HG03064 (cell line): ENCODE measurements around the gene RAB3IP.
"Not testable (repeated sequence)": the region's sequence is repeated elsewhere in the genome, so short reads cannot be mapped to it uniquely, and the experiment has no call there.

ENCODE experiments used
- ATAC-seq: cut with Tn5 transposase; IDR thresholded peaks from one replicate; pipeline ENCODE4 v1.9.1; 2021; ENCODE audit warnings: low read depth; ENCODE audit not compliant: unreplicated experiment

Gene RAB3IP

DNA sequence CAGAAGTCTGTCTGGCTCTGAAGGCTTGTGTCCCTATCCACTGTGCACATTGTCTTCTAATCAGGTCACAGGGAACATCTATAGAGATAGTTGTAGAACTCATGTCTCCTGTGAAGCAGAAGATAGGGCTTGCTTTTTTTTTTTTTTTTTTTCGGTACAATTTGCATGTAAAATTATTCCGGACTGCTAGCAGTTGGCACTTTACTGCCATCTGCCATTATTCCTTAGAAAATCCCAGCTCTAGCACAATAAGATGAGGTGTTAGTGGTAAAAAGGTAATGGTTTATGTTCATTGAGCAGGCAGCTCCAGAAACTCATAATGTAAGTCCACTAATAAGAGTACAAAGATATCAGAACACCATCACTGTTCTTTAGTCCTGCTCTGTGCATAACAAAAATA, 95.0 kb downstream of the RAB3IP start:
- no peak for ATAC-seq

DNA sequence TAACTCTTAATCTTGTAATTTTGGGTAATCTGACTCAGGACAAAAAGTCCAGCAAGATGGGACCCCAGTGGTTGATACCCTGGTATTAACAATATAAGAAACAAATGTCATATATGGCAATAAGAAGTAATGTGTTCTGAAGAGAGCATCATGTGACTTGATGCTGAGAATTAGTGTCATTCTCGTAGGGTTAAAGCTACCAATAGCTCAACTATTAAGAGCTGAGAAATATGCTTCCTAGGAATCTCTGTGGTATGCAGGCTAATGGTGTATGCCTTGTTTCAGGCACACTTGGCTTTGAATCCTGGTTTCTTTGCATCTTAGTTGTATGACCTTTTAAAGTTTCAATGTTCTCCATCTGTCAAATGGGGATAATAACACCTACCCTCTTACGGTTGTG, 95.5 kb downstream of the RAB3IP start:
- no peak for ATAC-seq

DNA sequence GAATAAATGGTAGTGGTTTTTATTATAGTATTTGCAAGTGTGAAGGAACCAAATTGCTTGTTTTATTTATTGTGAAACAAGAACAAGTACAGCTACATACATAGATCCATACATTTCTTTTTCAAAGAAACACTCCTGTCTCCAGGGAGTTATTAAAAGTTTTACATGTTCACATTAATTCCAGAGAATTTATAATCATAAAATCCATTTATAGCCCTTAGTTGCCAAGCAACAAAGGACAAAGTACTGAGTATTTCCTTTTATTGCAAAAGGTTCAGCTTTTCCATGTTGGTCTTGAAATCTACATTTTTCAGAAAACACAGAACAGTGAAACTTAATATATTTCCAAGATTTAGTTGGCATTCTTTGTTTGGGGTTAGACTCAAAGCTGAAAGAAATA, 95.9 kb downstream of the RAB3IP start:
- ATAC-seq = no peak

DNA sequence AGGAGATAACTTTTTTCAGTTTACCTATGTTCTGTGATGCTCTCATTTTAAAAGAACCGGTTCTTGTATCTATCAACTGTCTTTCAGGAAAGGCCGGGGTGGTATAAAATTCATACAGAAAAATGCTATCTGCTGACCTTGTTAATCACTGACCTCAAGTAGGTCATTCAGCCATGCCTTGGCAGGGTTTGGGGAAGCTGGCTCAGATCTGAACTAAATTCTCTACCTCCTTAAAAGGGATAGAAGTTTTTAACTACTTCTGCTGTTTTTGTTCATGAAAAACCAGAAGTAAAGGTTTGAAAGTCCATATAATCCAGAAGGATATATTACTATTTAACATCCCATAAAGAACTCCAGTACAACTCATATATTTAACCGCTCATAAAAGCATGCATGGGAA, 96.4 kb downstream of the RAB3IP start:
- no peak for ATAC-seq

DNA sequence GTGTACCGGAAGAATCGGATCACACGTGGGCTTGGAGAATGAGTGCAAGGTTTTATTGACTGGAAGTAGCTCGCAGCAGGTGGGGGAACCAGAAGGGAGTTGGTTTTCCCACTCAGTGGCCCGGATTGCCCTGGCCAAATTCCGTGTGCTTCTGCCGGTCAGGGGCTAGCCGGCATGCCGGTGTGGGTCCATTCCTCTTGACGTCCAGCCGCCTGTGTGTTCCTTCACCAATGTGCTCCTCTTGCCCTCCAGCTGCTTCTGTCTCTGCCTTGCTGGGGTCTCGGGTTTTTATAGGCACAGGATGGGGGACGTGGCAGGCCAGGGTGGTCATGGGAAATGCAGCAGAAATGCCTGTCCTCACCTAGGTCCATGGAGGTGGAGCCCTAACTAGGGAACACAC, 97.4 kb downstream of the RAB3IP start:
- ATAC-seq = no peak

DNA sequence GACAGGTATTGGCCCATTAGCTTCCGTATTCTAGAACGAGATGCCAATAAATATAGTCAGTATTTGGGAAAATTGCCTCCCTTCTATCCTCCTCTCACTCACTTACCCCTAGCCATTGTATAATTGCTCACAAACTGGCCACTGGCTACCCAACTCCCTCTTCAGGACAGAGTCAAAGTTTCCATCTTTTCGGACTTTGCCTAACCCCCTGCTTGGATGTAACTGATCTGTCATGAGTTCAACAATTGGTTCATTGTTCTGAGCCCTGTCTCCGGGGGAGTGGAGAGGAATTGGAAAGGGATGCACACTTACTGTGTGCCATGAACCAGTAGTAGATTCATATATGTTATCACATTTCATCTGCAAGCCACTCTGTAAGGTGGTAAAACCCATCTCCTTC, 98.5 kb downstream of the RAB3IP start:
- no peak for ATAC-seq

DNA sequence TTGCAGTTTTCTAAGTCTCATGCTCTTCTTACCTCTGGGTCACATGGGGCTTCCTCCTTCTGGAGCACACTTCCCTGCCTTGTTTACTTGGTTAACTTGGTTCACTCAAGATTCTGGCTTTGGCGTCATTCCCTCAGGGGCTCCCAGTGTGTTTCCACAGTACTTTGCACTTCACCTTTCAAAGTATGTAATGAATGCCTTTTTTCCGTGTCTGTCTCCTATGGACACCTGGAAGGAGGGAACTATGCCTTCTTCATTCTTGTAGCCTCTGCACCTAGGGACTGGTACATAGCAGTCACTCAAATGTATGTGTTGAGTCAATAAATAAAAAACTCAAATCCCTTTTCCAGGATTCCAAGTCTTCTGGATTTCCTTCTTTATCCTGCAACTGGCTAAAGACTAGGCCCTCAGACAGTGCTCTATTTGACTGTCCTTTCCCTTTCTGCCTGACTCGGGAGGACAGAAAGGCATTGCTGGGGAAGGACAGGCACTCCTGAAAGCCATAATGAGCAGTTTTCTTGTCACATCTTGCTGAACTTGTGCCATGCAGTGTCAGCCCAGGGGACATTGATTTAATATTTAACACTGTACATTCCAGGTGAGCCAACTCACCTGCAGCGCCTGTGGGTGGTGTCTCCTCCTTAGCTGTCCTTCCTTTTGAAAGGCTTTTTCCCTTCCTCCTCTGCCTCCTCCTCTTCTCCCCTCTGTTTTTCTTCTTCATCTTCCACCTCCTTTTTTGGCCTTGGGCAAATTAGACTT, 99.2 kb downstream of the RAB3IP start:
- no peak for ATAC-seq

DNA sequence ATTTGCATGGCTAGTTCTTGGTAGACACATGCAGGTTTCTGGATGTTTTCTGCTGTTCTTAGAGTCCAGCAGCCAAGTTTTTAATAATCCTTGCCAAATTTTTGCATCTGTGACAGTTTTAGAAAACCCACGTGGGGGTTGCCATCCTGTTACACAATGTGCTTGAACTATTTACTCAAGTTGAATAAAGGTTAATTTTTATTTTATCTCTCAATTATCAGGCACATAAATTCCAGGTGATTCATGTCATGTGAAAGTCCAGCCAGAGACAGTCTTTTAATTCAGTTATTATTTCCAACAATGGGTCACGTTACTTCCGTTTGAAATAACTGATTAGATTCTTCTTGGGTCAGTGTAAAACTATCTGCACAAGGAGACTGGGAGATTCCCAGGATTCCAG, 102.1 kb downstream of the RAB3IP start:
- no peak for ATAC-seq

DNA sequence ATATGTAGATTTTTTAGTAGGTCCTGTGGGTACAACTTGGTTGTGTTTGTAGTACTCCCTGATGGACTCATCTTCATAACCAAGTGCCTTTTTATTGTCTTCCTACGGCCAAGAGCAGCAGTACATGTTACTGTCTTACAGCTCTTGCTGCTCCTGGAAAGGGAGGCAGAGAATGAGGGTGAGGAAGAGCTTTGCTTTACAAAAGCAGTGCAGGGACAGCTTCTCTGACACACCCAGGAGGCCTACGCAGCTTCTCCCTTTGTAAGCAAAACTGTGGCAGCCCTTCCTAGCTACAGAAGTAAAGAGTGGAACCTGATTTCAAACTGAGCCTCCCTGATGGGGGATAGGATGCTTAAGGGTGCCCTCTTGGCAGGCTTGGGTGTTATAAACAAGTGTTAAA, 104.9 kb downstream of the RAB3IP start:
- ATAC-seq = no peak

DNA sequence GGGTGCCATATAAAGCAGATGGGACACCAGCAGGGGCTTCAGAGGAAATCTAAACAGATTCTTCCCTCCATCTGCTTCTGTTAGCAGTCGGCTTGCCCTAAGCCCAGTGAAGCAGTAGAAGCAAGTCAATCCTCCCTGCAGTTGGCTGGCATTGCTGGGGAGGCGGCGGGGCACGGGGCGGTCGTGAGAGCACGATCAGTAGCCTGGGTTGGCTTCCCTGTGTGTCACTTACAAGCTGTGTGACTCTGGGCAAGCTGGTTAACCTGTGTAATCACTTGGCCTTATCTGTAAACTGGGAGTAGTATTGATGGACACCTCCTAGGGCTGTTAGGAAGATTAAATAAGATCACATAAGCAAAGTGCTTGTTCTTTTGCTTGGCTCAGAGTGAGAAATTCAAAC, 105.8 kb downstream of the RAB3IP start:
- ATAC-seq = no peak

DNA sequence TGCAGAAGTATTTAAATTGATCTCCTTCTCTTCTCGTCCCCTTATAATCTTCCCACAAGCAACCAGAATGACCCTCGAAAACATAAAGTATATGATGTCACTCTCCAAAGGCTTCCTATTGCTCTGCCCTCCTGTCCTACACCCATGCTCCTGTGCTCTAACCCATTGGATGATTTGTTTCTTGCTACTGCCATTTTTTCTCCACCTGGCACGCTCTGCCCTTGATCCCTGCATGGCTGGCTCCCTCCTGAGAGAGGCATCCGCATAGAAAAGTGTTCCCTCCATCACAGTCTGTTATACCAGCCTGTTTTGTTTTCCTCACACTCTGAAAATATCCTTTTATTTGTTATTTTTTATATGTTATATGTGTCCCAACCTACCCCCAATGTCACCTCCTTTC, 106.2 kb downstream of the RAB3IP start:
- ATAC-seq = no peak

DNA sequence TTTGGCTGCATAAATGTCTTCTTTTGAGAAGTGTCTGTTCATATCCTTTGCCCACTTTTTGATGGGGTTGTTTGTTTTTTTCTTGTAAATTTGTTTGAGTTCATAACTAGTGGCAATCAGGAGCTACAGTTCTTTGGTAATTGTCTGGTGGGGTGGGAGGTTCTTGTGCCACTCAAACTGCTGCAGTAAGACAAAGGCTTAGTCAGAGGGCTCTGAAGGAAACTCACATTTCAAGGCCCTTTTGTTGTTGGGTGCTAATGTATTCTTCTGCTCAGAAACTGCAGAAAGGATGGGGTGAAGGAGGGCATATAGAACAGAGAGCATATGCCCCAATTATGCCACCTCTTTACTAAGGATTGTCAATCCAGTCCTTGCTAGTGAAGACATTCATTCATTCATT, 108.3 kb downstream of the RAB3IP start:
- ATAC-seq = no peak

DNA sequence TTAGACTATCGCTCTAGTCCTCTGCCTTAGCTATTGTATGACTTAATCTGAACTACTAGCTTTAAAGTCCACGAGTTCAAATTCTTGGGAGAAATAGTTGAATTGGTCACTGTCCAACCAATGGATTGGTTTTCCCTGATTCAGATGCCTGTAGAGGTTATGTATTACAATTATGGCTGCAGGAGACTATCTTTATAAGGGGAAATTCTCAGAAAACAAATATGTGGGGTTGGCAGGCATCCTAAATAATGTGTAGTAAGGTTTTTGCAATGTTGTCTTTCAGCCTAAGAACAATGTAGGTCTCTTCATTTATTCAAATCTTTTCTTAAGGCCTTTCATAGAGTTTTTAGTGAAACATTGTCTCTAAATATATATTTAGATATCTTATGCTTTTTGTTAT, 113.3 kb downstream of the RAB3IP start:
- no peak for ATAC-seq

DNA sequence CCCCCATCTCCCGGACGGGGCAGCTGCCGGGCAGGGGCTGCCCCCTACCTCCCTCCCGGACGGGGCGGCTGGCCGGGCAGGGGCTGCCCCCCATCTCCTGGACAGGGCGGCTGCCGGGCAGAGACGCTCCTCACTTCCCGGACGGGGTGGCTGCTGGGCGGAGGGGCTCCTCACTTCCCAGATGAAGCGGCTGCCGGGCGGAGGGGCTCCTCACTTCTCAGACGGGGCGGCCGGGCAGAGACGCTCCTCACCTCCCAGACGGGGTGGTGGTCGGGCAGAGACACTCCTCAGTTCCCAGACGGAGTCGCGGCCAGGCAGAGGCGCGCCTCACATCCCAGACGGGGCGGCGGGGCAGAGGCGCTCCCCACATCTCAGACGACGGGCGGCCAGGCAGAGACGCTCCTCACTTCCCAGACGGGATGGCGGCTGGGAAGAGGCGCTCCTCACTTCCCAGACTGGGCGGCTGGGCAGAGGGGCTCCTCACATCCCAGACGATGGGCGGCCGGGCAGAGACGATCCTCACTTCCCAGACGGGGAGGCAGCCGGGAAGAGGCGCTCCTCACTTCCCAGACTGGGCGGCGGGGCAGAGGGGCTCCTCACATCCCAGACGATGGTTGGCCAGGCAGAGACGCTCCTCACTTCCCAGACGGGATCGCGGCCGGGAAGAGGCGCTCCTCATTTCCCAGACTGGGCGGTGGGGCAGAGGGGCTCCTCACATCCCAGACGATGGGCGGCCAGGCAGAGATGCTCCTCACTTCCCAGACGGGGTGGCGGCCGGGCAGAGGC, 114.7 kb downstream of the RAB3IP start:
- not testable (repeated sequence) for ATAC-seq

DNA sequence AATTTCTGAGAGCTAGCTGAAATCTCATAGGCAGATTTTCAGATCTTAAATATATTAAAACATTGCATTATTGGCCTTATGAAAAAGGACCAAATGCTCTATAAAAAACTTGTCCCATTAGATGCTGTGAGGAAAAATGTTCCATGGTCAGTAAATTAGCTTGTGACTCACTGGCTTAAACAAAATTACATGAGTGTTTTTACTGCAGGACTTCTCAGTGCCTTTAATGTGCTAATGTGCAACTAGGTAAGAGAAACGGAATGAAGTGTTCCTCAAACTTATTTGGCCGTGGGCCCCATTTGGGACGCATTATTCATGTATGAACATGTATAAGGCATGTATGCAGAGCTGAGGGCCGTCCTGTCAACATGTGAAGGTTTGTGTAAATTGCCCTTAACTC, 128.0 kb downstream of the RAB3IP start:
- ATAC-seq = no peak

DNA sequence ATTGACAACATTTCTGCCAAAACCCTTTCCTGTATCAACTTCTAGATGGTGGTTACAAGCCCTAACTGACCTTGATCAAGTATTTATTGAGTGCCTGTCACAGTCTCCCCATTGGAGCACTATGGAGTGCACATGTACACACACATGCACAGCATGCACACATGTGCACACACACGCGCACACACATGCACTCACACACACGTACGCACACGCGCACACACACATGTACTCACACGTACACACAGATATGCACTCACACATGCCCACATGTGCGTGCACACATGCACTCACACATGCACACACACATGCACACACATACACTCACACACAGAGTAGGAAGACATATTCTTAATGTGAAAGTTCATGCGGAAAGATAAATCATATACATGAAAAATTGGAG, 130.0 kb downstream of the RAB3IP start:
- no peak for ATAC-seq

DNA sequence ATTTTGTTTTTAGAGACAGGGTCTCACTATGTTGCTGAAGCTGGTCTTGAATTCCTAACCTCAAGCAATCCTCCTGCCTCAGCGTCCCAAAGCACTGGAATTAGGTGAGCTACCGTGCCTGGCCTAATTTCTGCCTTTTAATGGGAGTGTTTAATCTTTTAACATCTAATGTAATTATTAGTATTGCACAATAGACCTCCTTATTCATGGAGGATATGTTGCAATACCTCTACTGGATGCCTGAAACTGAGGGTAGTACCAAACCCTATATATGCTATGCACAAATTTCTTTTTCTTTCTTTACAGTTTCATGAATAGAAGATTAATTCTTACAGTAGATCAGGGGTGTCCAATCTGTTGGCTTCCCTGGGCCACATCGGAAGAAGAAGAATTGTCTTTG, 134.1 kb downstream of the RAB3IP start:
- no peak for ATAC-seq
